Neural crest cell (in vitro differentiated cells): ENCODE measurements around the gene OSCAR. TPM values are rescaled to one million over a fixed set of nuclear protein-coding genes. Genes with fewer than 3 reads are reported as not detected.

Source experiments
- DNase-seq: peaks from one replicate; pipeline ENCODE4 v3.0.0; 2021; ENCODE audit warnings: low read depth, mixed read lengths, low spot score
- H3K27ac Mint-ChIP-seq: one replicate; pipeline ENCODE4 v1.8.0; 2021; ENCODE audit warnings: mild to moderate bottlenecking, mixed read lengths; ENCODE audit not compliant: unreplicated experiment
- H3K27me3 Mint-ChIP-seq: 2 replicates; pipeline ENCODE4 v1.8.0; 2021; ENCODE audit warnings: low read depth, mild to moderate bottlenecking, mixed read lengths
- H3K36me3 Mint-ChIP-seq: 2 replicates; pipeline ENCODE4 v1.8.0; 2021; ENCODE audit warnings: low read depth, mild to moderate bottlenecking, mixed read lengths
- H3K4me1 Mint-ChIP-seq: 2 replicates; pipeline ENCODE4 v1.8.0; 2021; ENCODE audit warnings: mixed read lengths
- H3K4me3 Mint-ChIP-seq: one replicate; pipeline ENCODE4 v1.8.0; 2021; ENCODE audit warnings: mild to moderate bottlenecking, mixed read lengths
- H3K9me3 Mint-ChIP-seq: 2 replicates; pipeline ENCODE4 v1.8.0; 2021; ENCODE audit warnings: mixed read lengths
- CTCF ChIP-seq: fragments of 200-600 bp; sonication (generic); conservative IDR thresholded peaks from 2 replicates; pipeline ENCODE4 v1.5.0; 2021; ENCODE audit warnings: antibody characterized with exemption, mild to moderate bottlenecking
- total RNA-seq: library from RNA; stranded (reverse); gene quantifications from 2 replicates; pipeline ENCODE4 v1.2.1, GENCODE V29; 2021

Gene OSCAR
- total RNA-seq, 1 donor from 2014 or later: not detected

GRCh38 chr19:54045771-54046170, 54.8 kb downstream of the OSCAR start:
- no peak for TF ChIP-seq CTCF
- H3K9me3 Mint-ChIP-seq: no peaks in the 10 kb centered on the region
- no peaks in the 10 kb centered on the region for H3K4me1 Mint-ChIP-seq
- H3K27me3 Mint-ChIP-seq: peaks cover 49% of the 10 kb centered on the region
- H3K36me3 Mint-ChIP-seq: no peaks in the 10 kb centered on the region
- H3K27ac Mint-ChIP-seq: no peak overlapping the region
- no peak overlapping the region for H3K4me3 Mint-ChIP-seq
- no peak for DNase-seq

Other genes starting within 250 kb of the OSCAR start
- gene MYADM, start 232.9 kb downstream of the OSCAR start, total RNA-seq: 15.0 and 19.1 TPM in 2 replicates
- 0.55 and 0.65 TPM in 2 replicates for gene PRKCG, start 218.6 kb downstream of the OSCAR start, total RNA-seq
- 25.3 and 26.4 TPM in 2 replicates for gene CACNG7, start 191.5 kb downstream of the OSCAR start, total RNA-seq
- 0.23 and 0.33 TPM in 2 replicates for gene CACNG8, start 137.9 kb downstream of the OSCAR start, total RNA-seq
- 0.77 and 0.82 TPM in 2 replicates for gene CACNG6, start 109.2 kb downstream of the OSCAR start, total RNA-seq
- gene VSTM1, start 36.9 kb downstream of the OSCAR start, total RNA-seq: not detected in 2 replicates
- gene TARM1, start 19.4 kb downstream of the OSCAR start, total RNA-seq: not detected in 2 replicates
- gene NDUFA3, start 2.1 kb upstream of the OSCAR start, total RNA-seq: 131 and 162 TPM in 2 replicates
- 24.5 and 26.8 TPM in 2 replicates for gene TFPT, start 14.9 kb upstream of the OSCAR start, total RNA-seq
- gene PRPF31, start 15.0 kb upstream of the OSCAR start, total RNA-seq: 94.8 and 104 TPM in 2 replicates
- 87.6 and 95.5 TPM in 2 replicates for gene CNOT3, start 37.0 kb upstream of the OSCAR start, total RNA-seq
- gene LENG1, start 58.9 kb upstream of the OSCAR start, total RNA-seq: 5.1 and 5.9 TPM in 2 replicates
- 0.28 TPM in 1 of 2 replicates, not detected in the other for gene TMC4, start 72.4 kb upstream of the OSCAR start, total RNA-seq
- 74.2 and 76.5 TPM in 2 replicates for gene MBOAT7, start 88.8 kb upstream of the OSCAR start, total RNA-seq
- 66.2 and 67.9 TPM in 2 replicates for gene TSEN34, start 90.5 kb upstream of the OSCAR start, total RNA-seq
- gene RPS9, start 100.1 kb upstream of the OSCAR start, total RNA-seq: 1,439 and 1,464 TPM in 2 replicates
- gene LILRB3, start 122.2 kb upstream of the OSCAR start, total RNA-seq: not detected in 2 replicates
- not detected in 2 replicates for gene LILRA6, start 142.0 kb upstream of the OSCAR start, total RNA-seq
- not detected in 2 replicates for gene LILRB5, start 156.5 kb upstream of the OSCAR start, total RNA-seq
- gene LILRB2, start 180.3 kb upstream of the OSCAR start, total RNA-seq: not detected in 2 replicates
- gene LILRA5, start 212.4 kb upstream of the OSCAR start, total RNA-seq: not detected in 2 replicates
- gene LILRA4, start 238.4 kb upstream of the OSCAR start, total RNA-seq: not detected in 2 replicates